Lower leg skin (tissue), 3 donors: ENCODE measurements around the gene OR10P1.

ENCODE experiments used
- POLR2A ChIP-seq, 2 donors: fragments of 450-650 bp; IDR thresholded peaks; one replicate each; pipeline ENCODE4 v1.6.1; 2016 to 2017; ENCODE audit warnings: antibody characterized with exemption in 2 of 2, mild to moderate bottlenecking in 1 of 2, moderate library complexity in 1 of 2
- TF ChIP-seq, protein P1 (sequence below), 3 donors: fragments of 450-650 bp; IDR thresholded peaks; one replicate each; pipeline ENCODE4 v1.5.1; 2016; ENCODE audit warnings: antibody characterized with exemption in 3 of 3, mild to moderate bottlenecking in 3 of 3, moderate library complexity in 2 of 3

- TF ChIP-seq, protein P1, sequence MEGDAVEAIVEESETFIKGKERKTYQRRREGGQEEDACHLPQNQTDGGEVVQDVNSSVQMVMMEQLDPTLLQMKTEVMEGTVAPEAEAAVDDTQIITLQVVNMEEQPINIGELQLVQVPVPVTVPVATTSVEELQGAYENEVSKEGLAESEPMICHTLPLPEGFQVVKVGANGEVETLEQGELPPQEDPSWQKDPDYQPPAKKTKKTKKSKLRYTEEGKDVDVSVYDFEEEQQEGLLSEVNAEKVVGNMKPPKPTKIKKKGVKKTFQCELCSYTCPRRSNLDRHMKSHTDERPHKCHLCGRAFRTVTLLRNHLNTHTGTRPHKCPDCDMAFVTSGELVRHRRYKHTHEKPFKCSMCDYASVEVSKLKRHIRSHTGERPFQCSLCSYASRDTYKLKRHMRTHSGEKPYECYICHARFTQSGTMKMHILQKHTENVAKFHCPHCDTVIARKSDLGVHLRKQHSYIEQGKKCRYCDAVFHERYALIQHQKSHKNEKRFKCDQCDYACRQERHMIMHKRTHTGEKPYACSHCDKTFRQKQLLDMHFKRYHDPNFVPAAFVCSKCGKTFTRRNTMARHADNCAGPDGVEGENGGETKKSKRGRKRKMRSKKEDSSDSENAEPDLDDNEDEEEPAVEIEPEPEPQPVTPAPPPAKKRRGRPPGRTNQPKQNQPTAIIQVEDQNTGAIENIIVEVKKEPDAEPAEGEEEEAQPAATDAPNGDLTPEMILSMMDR (IDR thresholded peaks at IDR 0.05): no peak
- TF ChIP-seq POLR2A (IDR thresholded peaks at IDR 0.05): no peak
These were observed 16.3 kb downstream of the OR10P1 start for GRCh38 chr12:55653031-55653430.
